ENCODE measurements around the gene TNFAIP8L1.
"Not testable (repeated sequence)": the region's sequence is repeated elsewhere in the genome, so short reads cannot be mapped to it uniquely, and the experiment has no call there.

GRCh38 chr19:4595158-4595557 lies 44.2 kb upstream of the TNFAIP8L1 start:
- TF ChIP-seq CTCF (IDR thresholded peaks at IDR 0.05 in 2 of 3, conservative IDR thresholded peaks at IDR 0.05 in 1 of 3; ENCODE audit: borderline replicate concordance in 1 of 3, insufficient read depth in 1 of 3, low read depth in 2 of 3, low read length in 2 of 3); POLR2A (IDR thresholded peaks at IDR 0.05; ENCODE audit: borderline replicate concordance, extremely low read depth, insufficient read depth, insufficient read length); SIN3A (IDR thresholded peaks at IDR 0.05; ENCODE audit: low read depth); POLR2AphosphoS5 (IDR thresholded peaks at IDR 0.05; ENCODE audit: low read depth, low read length); EZH2phosphoT487 (IDR thresholded peaks at IDR 0.05; ENCODE audit: borderline replicate concordance); REST (IDR thresholded peaks at IDR 0.05; ENCODE audit: low read depth); SRF (IDR thresholded peaks at IDR 0.05; ENCODE audit: low read depth): not testable (repeated sequence)
- TF ChIP-seq, protein P1, sequence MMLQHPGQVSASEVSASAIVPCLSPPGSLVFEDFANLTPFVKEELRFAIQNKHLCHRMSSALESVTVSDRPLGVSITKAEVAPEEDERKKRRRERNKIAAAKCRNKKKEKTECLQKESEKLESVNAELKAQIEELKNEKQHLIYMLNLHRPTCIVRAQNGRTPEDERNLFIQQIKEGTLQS (IDR thresholded peaks at IDR 0.05), result not testable (repeated sequence)

All from HCT116 (cell line).